ENCODE measurements around the gene ANP32A. TPM values are rescaled to one million over a fixed set of nuclear protein-coding genes. Genes with fewer than 3 reads are reported as not detected.

The ANP32A gene
- total RNA-seq, 2 donors from 2014 or later, result 78.7 to 83.3 TPM

- Mint-ChIP-seq H3K4me1 (peaks cover 50% of the 10 kb centered on the region), H3K27ac (peak overlapping the region; percentile 99), H3K27me3 (no peaks in the 10 kb centered on the region), H3K4me3 (peak overlapping the region; percentile 77), H3K36me3 (ENCODE audit: low read depth) (no peaks in the 10 kb centered on the region)
- ATAC-seq (no peak), DNase-seq (no peak)
- H3K9me3 ChIP-seq (ENCODE audit: control insufficient read depth, low read length, poor library complexity, severe bottlenecking), result no peaks in the 10 kb centered on the region
These were observed 29.8 kb downstream of the ANP32A start for GRCh38 chr15:68790910-68791309.

GRCh38 chr15:68790242-68790575 is 30.5 kb downstream of the ANP32A start:
- DNase-seq, result no peak
- no peaks in the 10 kb centered on the region for H3K9me3 ChIP-seq (ENCODE audit: control insufficient read depth, low read length, poor library complexity, severe bottlenecking)
- no peak overlapping the region for H3K4me3 Mint-ChIP-seq
- peak overlapping the region; percentile 99 for H3K27ac Mint-ChIP-seq
- peaks cover 52% of the 10 kb centered on the region for H3K4me1 Mint-ChIP-seq
- H3K36me3 Mint-ChIP-seq (ENCODE audit: low read depth), result no peaks in the 10 kb centered on the region
- H3K27me3 Mint-ChIP-seq, result no peaks in the 10 kb centered on the region
- no peak for ATAC-seq

GRCh38 chr15:68789534-68790241 is 31.0 kb downstream of the ANP32A start:
- Mint-ChIP-seq H3K27me3 (no peaks in the 10 kb centered on the region), H3K4me3 (no peak overlapping the region), H3K36me3 (ENCODE audit: low read depth) (no peaks in the 10 kb centered on the region), H3K27ac (peak overlapping the region; percentile 99), H3K4me1 (peaks cover 47% of the 10 kb centered on the region)
- no peak for DNase-seq
- no peaks in the 10 kb centered on the region for H3K9me3 ChIP-seq (ENCODE audit: control insufficient read depth, low read length, poor library complexity, severe bottlenecking)
- ATAC-seq, result no peak

- DNase-seq, result no peak
- ATAC-seq, result no peak
- Mint-ChIP-seq H3K36me3 (ENCODE audit: low read depth) (no peaks in the 10 kb centered on the region), H3K27ac (peak overlapping the region; percentile 99), H3K27me3 (no peaks in the 10 kb centered on the region), H3K4me3 (no peak overlapping the region), H3K4me1 (peaks cover 43% of the 10 kb centered on the region)
- no peaks in the 10 kb centered on the region for H3K9me3 ChIP-seq (ENCODE audit: control insufficient read depth, low read length, poor library complexity, severe bottlenecking)
These were observed 31.6 kb downstream of the ANP32A start for GRCh38 chr15:68789091-68789490.

GRCh38 chr15:68788264-68788624 is 32.5 kb downstream of the ANP32A start:
- peak overlapping the region; percentile 99 for H3K27ac Mint-ChIP-seq
- H3K4me1 Mint-ChIP-seq, result peaks cover 45% of the 10 kb centered on the region
- H3K9me3 ChIP-seq (ENCODE audit: control insufficient read depth, low read length, poor library complexity, severe bottlenecking), result no peaks in the 10 kb centered on the region
- DNase-seq (no peak), ATAC-seq (no peak)
- no peak overlapping the region for H3K4me3 Mint-ChIP-seq
- H3K36me3 Mint-ChIP-seq (ENCODE audit: low read depth), result no peaks in the 10 kb centered on the region
- no peaks in the 10 kb centered on the region for H3K27me3 Mint-ChIP-seq

- Mint-ChIP-seq H3K27ac (peak overlapping the region; percentile 99), H3K4me1 (peaks cover 44% of the 10 kb centered on the region), H3K4me3 (no peak overlapping the region), H3K27me3 (no peaks in the 10 kb centered on the region), H3K36me3 (ENCODE audit: low read depth) (peaks cover 3% of the 10 kb centered on the region)
- DNase-seq (no peak), ATAC-seq (no peak)
- H3K9me3 ChIP-seq (ENCODE audit: control insufficient read depth, low read length, poor library complexity, severe bottlenecking), result no peaks in the 10 kb centered on the region
These were observed 33.0 kb downstream of the ANP32A start for GRCh38 chr15:68787609-68788263.

- ATAC-seq, result no peak
- peaks cover 39% of the 10 kb centered on the region for H3K4me1 Mint-ChIP-seq
These were observed 33.9 kb downstream of the ANP32A start for GRCh38 chr15:68786753-68787152.

GRCh38 chr15:68785541-68785940 is 35.2 kb downstream of the ANP32A start:
- ATAC-seq, result no peak
- peaks cover 3% of the 10 kb centered on the region for H3K36me3 Mint-ChIP-seq (ENCODE audit: low read depth)
- H3K4me3 Mint-ChIP-seq, result no peak overlapping the region
- no peak for DNase-seq
- H3K27ac Mint-ChIP-seq, result no peak overlapping the region
- no peaks in the 10 kb centered on the region for H3K9me3 ChIP-seq (ENCODE audit: control insufficient read depth, low read length, poor library complexity, severe bottlenecking)
- peaks cover 28% of the 10 kb centered on the region for H3K4me1 Mint-ChIP-seq
- H3K27me3 Mint-ChIP-seq, result no peaks in the 10 kb centered on the region

More at GRCh38 chr15:68786753-68787152, 33.9 kb downstream of the ANP32A start:
- Mint-ChIP-seq H3K27me3 (no peaks in the 10 kb centered on the region), H3K4me3 (no peak overlapping the region), H3K27ac (peak overlapping the region; percentile 29), H3K36me3 (ENCODE audit: low read depth) (peaks cover 3% of the 10 kb centered on the region)
- DNase-seq, result no peak
- no peaks in the 10 kb centered on the region for H3K9me3 ChIP-seq (ENCODE audit: control insufficient read depth, low read length, poor library complexity, severe bottlenecking)

GRCh38 chr15:68784206-68784605 is 36.5 kb downstream of the ANP32A start:
- Mint-ChIP-seq H3K36me3 (ENCODE audit: low read depth) (peaks cover 3% of the 10 kb centered on the region), H3K27me3 (no peaks in the 10 kb centered on the region), H3K27ac (no peak overlapping the region), H3K4me1 (peaks cover 24% of the 10 kb centered on the region), H3K4me3 (no peak overlapping the region)
- ATAC-seq (no peak), DNase-seq (no peak)
- no peaks in the 10 kb centered on the region for H3K9me3 ChIP-seq (ENCODE audit: control insufficient read depth, low read length, poor library complexity, severe bottlenecking)

GRCh38 chr15:68783226-68784058 is 37.3 kb downstream of the ANP32A start:
- ATAC-seq (peak; percentile 92), DNase-seq (peak; percentile 52 to 63 (median 54))
- Mint-ChIP-seq H3K36me3 (ENCODE audit: low read depth) (peaks cover 3% of the 10 kb centered on the region), H3K27ac (peak overlapping the region; percentile 87), H3K4me3 (no peak overlapping the region), H3K4me1 (peaks cover 22% of the 10 kb centered on the region), H3K27me3 (no peaks in the 10 kb centered on the region)
- no peaks in the 10 kb centered on the region for H3K9me3 ChIP-seq (ENCODE audit: control insufficient read depth, low read length, poor library complexity, severe bottlenecking)

GRCh38 chr15:68782589-68783161 is 38.0 kb downstream of the ANP32A start:
- ATAC-seq (no peak), DNase-seq (no peak)
- Mint-ChIP-seq H3K27me3 (no peaks in the 10 kb centered on the region), H3K4me1 (peaks cover 22% of the 10 kb centered on the region), H3K4me3 (no peak overlapping the region), H3K27ac (peak overlapping the region; percentile 87), H3K36me3 (ENCODE audit: low read depth) (peaks cover 3% of the 10 kb centered on the region)
- H3K9me3 ChIP-seq (ENCODE audit: control insufficient read depth, low read length, poor library complexity, severe bottlenecking), result no peaks in the 10 kb centered on the region

- Mint-ChIP-seq H3K4me3 (no peak overlapping the region), H3K36me3 (ENCODE audit: low read depth) (peaks cover 3% of the 10 kb centered on the region)
These were observed 38.7 kb downstream of the ANP32A start for GRCh38 chr15:68781766-68782588.

More at GRCh38 chr15:68781766-68782588, 38.7 kb downstream of the ANP32A start:
- H3K9me3 ChIP-seq (ENCODE audit: control insufficient read depth, low read length, poor library complexity, severe bottlenecking), result no peaks in the 10 kb centered on the region
- ATAC-seq, result no peak
- H3K27me3 Mint-ChIP-seq, result no peaks in the 10 kb centered on the region
- peaks cover 22% of the 10 kb centered on the region for H3K4me1 Mint-ChIP-seq
- DNase-seq, result no peak
- peak overlapping the region; percentile 87 for H3K27ac Mint-ChIP-seq

Measured in T-helper 17 cell (primary cell).